IMR-90 (cell line): ENCODE results near the gene KRTAP13-3. TPM values are rescaled to one million over a fixed set of nuclear protein-coding genes. Genes with fewer than 3 reads are reported as not detected.

Experiments used
- ATAC-seq: fragments of 200-7000 bp; cut with Tn5 transposase; 2 replicates; pipeline ENCODE4 v1.9.1; 2020; ENCODE audit warnings: low read depth, mild to moderate bottlenecking, moderate library complexity
- BruUV-seq: library from RNA; stranded (reverse); fragments of 400-500 nt; replicated peaks from 2 replicates; lab custom pipeline; 2021; lab: Mats Ljungman, UMichigan
- CTCF ChIA-PET: fragments of 300-600 bp; formaldehyde crosslinking; extraction: SDS; loops from one replicate; lab custom pipeline; 2021; ENCODE audit warnings: antibody characterized with exemption; lab: Yijun Ruan, JAX
- POLR2A ChIA-PET: fragments of 300-600 bp; sonication (Branson Sonifier 250); formaldehyde crosslinking; loops from one replicate; lab custom pipeline; 2022; ENCODE audit warnings: antibody characterized with exemption; ENCODE audit not compliant: unreplicated experiment; lab: Charles Lee
- DNase-seq: peaks from one replicate; pipeline ENCODE4 v3.0.0; 2013
- H2AFZ ChIP-seq: replicated peaks from 2 replicates; pipeline ENCODE3; 2013; ENCODE audit warnings: low read length, mild to moderate bottlenecking; ENCODE audit not compliant: poor library complexity
- H2AK5ac ChIP-seq: 2 replicates; pipeline ENCODE4 v1.6.1; 2013; ENCODE audit warnings: low read depth, low read length, inconsistent platforms
- H2AK9ac ChIP-seq: replicated peaks from 2 replicates; pipeline ENCODE3; 2013; ENCODE audit warnings: mild to moderate bottlenecking, low read depth, low read length, moderate library complexity; ENCODE audit not compliant: poor library complexity
- H2BK120ac ChIP-seq: 2 replicates; pipeline ENCODE4 v1.6.1; 2013; ENCODE audit warnings: low read depth, low read length, inconsistent platforms
- H2BK15ac ChIP-seq: 3 replicates; pipeline ENCODE4 v1.6.1; 2013; ENCODE audit warnings: low read depth, low read length, inconsistent platforms
- H2BK20ac ChIP-seq: 2 replicates; pipeline ENCODE4 v1.6.1; 2013; ENCODE audit warnings: low read depth, mild to moderate bottlenecking, inconsistent platforms, low read length, moderate library complexity
- H2BK5ac ChIP-seq: 2 replicates; pipeline ENCODE4 v1.6.1; 2013; ENCODE audit warnings: mild to moderate bottlenecking, low read depth, low read length, inconsistent platforms; ENCODE audit not compliant: poor library complexity, severe bottlenecking
- H3K14ac ChIP-seq: replicated peaks from 2 replicates; pipeline ENCODE4 v1.6.1; 2013; ENCODE audit warnings: low read depth, low read length, inconsistent platforms
- H3K18ac ChIP-seq: 2 replicates; pipeline ENCODE4 v1.6.1; 2013; ENCODE audit warnings: low read depth, low read length, control low read depth
- H3K23ac ChIP-seq: 2 replicates; pipeline ENCODE4 v1.6.1; 2013; ENCODE audit warnings: low read depth, low read length, inconsistent platforms
- H3K27ac ChIP-seq: 2 replicates; pipeline ENCODE4 v1.5.1; 2013; ENCODE audit warnings: mild to moderate bottlenecking, control low read depth, low read length; ENCODE audit not compliant: insufficient read depth
- H3K27me3 ChIP-seq: 2 replicates; pipeline ENCODE4 v1.6.1; 2013; ENCODE audit warnings: low read length; ENCODE audit not compliant: control insufficient read depth, insufficient read depth
- H3K36me3 ChIP-seq: 2 replicates; pipeline ENCODE4 v1.6.1; 2013; ENCODE audit warnings: low read length, mixed read lengths; ENCODE audit not compliant: control insufficient read depth, insufficient read depth
- H3K4ac ChIP-seq: 2 replicates; pipeline ENCODE4 v1.6.1; 2013; ENCODE audit warnings: low read depth, low read length, inconsistent platforms
- H3K4me1 ChIP-seq: 2 replicates; pipeline ENCODE4 v1.6.1; 2013; ENCODE audit warnings: low read length, mixed read lengths; ENCODE audit not compliant: control insufficient read depth, insufficient read depth
- H3K4me2 ChIP-seq: 2 replicates; pipeline ENCODE4 v1.6.1; 2013; ENCODE audit warnings: low read depth, mild to moderate bottlenecking, control low read depth, low read length, moderate library complexity
- H3K4me3 ChIP-seq: 2 replicates; pipeline ENCODE4 v1.5.1; 2013; ENCODE audit warnings: low read depth, mild to moderate bottlenecking, control low read depth, low read length, moderate library complexity; ENCODE audit not compliant: insufficient read depth
- H3K56ac ChIP-seq: 2 replicates; pipeline ENCODE4 v1.6.1; 2013; ENCODE audit warnings: low read length, inconsistent platforms; ENCODE audit not compliant: insufficient read depth; ENCODE audit errors: extremely low read depth
- H3K79me1 ChIP-seq, 2 experiments: 2 replicates each; pipeline ENCODE4 v1.6.1; 2013; ENCODE audit warnings: low read length in 2 of 2, inconsistent platforms in 1 of 2, low read depth in 1 of 2
- H3K9ac ChIP-seq: 2 replicates; pipeline ENCODE4 v1.6.1; 2013; ENCODE audit warnings: low read depth, low read length, control low read depth
- H3K9me1 ChIP-seq: 2 replicates; pipeline ENCODE4 v1.6.1; 2013; ENCODE audit warnings: low read length, inconsistent platforms; ENCODE audit not compliant: insufficient read depth
- H3K9me3 ChIP-seq: 2 replicates; pipeline ENCODE4 v1.6.1; 2013; ENCODE audit warnings: low read length; ENCODE audit not compliant: control insufficient read depth, insufficient read depth
- H4K20me1 ChIP-seq: 2 replicates; pipeline ENCODE4 v1.6.1; 2013; ENCODE audit warnings: low read length, inconsistent platforms; ENCODE audit not compliant: insufficient read depth
- H4K5ac ChIP-seq: 2 replicates; pipeline ENCODE4 v1.6.1; 2013; ENCODE audit warnings: mild to moderate bottlenecking, low read depth, low read length, control low read depth
- H4K8ac ChIP-seq, 2 experiments: 2 replicates each; pipeline ENCODE4 v1.6.1; 2013; ENCODE audit warnings: low read depth in 2 of 2, low read length in 2 of 2, control low read depth in 1 of 2, inconsistent platforms in 1 of 2
- H4K91ac ChIP-seq: 2 replicates; pipeline ENCODE4 v1.6.1; 2013; ENCODE audit warnings: low read depth, low read length, inconsistent platforms; ENCODE audit not compliant: insufficient read depth
- CEBPB ChIP-seq: IDR thresholded peaks from 2 replicates; pipeline ENCODE4 v1.6.1; 2012; ENCODE audit warnings: low read depth, low read length, improper control_type of control experiment
- CHD1 ChIP-seq: IDR thresholded peaks from 2 replicates; pipeline ENCODE4 v1.6.1; 2012; ENCODE audit warnings: low read depth, low read length, improper control_type of control experiment
- CTCF ChIP-seq: conservative IDR thresholded peaks from 2 replicates; pipeline ENCODE4 v1.5.1; 2012; ENCODE audit warnings: mild to moderate bottlenecking, low read depth, low read length, improper control_type of control experiment
- ELK1 ChIP-seq: fragments of 150-350 bp; IDR thresholded peaks from 2 replicates; pipeline ENCODE4 v1.6.1; 2016; ENCODE audit warnings: low read depth, mild to moderate bottlenecking, low read length, moderate library complexity, borderline replicate concordance
- FOS ChIP-seq: fragments of 150-350 bp; IDR thresholded peaks from 2 replicates; pipeline ENCODE4 v1.6.1; 2016; ENCODE audit warnings: low read depth, low read length
- MAFK ChIP-seq: IDR thresholded peaks from 2 replicates; pipeline ENCODE4 v1.6.1; 2012; ENCODE audit warnings: low read depth, low read length, improper control_type of control experiment
- MAZ ChIP-seq: IDR thresholded peaks from 2 replicates; pipeline ENCODE4 v1.6.1; 2012; ENCODE audit warnings: low read depth, mild to moderate bottlenecking, low read length, improper control_type of control experiment, moderate library complexity, borderline replicate concordance
- MXI1 ChIP-seq: IDR thresholded peaks from 2 replicates; pipeline ENCODE4 v1.6.1; 2012; ENCODE audit warnings: low read depth, mild to moderate bottlenecking, low read length, moderate library complexity, borderline replicate concordance
- NFE2L2 ChIP-seq: fragments of 150-350 bp; IDR thresholded peaks from 2 replicates; pipeline ENCODE4 v1.6.1; 2016; ENCODE audit warnings: low read depth, mild to moderate bottlenecking, low read length
- POLR2A ChIP-seq: IDR thresholded peaks from 2 replicates; pipeline ENCODE4 v1.6.1; 2012; ENCODE audit warnings: mild to moderate bottlenecking, low read depth, low read length
- RAD21 ChIP-seq: IDR thresholded peaks from 2 replicates; pipeline ENCODE4 v1.6.1; 2012; ENCODE audit warnings: low read length, improper control_type of control experiment
- RCOR1 ChIP-seq: IDR thresholded peaks from 2 replicates; pipeline ENCODE4 v1.6.1; 2012; ENCODE audit warnings: mild to moderate bottlenecking, low read length, improper control_type of control experiment; ENCODE audit not compliant: insufficient replicate concordance
- RFX5 ChIP-seq: IDR thresholded peaks from 2 replicates; pipeline ENCODE4 v1.8.0; 2012; ENCODE audit warnings: low read depth, mild to moderate bottlenecking, low read length, moderate library complexity
- SMC3 ChIP-seq: fragments of 150-350 bp; IDR thresholded peaks from 2 replicates; pipeline ENCODE4 v1.6.1; 2016; ENCODE audit warnings: low read depth, mild to moderate bottlenecking, antibody characterized with exemption, low read length, moderate library complexity
- WGBS, 2 experiments: methylation state at CpG; one replicate each; pipeline versions ENCODE4 v1.1.5 to v1.1.7; 2013; ENCODE audit warnings: missing lambda C conversion rate in 2 of 2; ENCODE audit not compliant: insufficient read length in 1 of 2; ENCODE audit errors: extremely low coverage in 2 of 2; 5-methylcytosine and 5-hydroxymethylcytosine counted together
- dilution Hi-C: fragments of 300-500 bp; cut with HindIII; formaldehyde crosslinking; loops from one replicate; pipeline ENCODE4 v1.14.3; 2018; ENCODE audit warnings: low sequenced_read_pairs; ENCODE audit not compliant: unreplicated experiment
- in situ Hi-C: fragments of 300-500 bp; cut with MboI; formaldehyde crosslinking; loops from 3 replicates; pipeline ENCODE4 v1.14.3; 2019; ENCODE audit warnings: low sequenced_read_pairs, inconsistent platforms, mixed read lengths
- intact Hi-C: fragments of 100-400 bp; cut with micrococcal nuclease; formaldehyde crosslinking; loops from 2 replicates; pipeline ENCODE4 v1.10.0; 2022
- polyA plus RNA-seq, 3 experiments: library from polyadenylated mRNA; depleted of rRNA; stranded (reverse); fragments of >200 nt; gene quantifications; 2 replicates each; pipeline ENCODE4 v1.2.3, GENCODE V29; 2012; ENCODE audit warnings: low replicate concordance in 1 of 3
- total RNA-seq: library from RNA; depleted of rRNA; stranded (reverse); fragments of >200 nt; gene quantifications from 2 replicates; pipeline ENCODE4 v1.2.3, GENCODE V29; 2012
- TF ChIP-seq, protein P1 (sequence below): fragments of 150-350 bp; IDR thresholded peaks from 2 replicates; pipeline ENCODE4 v1.6.1; 2017; ENCODE audit warnings: mild to moderate bottlenecking, antibody characterized with exemption, low read length, low read depth

Gene KRTAP13-3
- total and polyA plus RNA-seq, 2 of the 4 experiments (the other 2 are of a cell fraction), result not detected

DNA sequence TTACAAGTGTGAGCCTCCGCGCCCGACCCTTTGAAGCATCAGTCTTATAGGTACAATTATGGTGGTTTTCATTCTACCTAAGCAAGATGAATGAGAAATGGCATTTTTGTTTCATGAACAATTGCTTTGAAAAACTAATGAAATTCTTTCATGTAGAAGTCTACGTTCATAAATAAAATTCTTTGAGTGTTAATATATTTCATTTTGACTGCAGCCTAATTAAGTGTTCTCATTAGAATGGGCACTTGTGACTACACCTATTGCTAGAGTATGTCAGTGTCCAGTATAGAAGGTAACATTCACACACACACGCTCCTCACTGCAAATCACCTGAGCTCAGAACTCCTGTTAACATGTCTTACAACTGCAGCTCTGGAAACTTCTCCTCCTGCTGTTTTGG lies 14.2 kb upstream of the KRTAP13-3 start, which contains the start of gene KRTAP15-1:
TSS of gene KRTAP15-1 (plus strand) at position 301 of the 400 bp plus-strand sequence. CDS start at position 354, 53 bp downstream.
- Histone ChIP-seq H3K4ac (no peak within 1 kb of the TSS), H3K18ac (no peak within 1 kb of the TSS), H4K20me1 (no peaks in the 10 kb centered on the region), H3K27ac (no peak within 1 kb of the TSS), H3K79me1 (no peaks in the 10 kb centered on the region), H2AFZ (no peak within 1 kb of the TSS), H4K8ac (no peak within 1 kb of the TSS), H2BK15ac (no peak within 1 kb of the TSS), H3K56ac (no peak within 1 kb of the TSS), H2BK120ac (no peak within 1 kb of the TSS), H3K9ac (no peak within 1 kb of the TSS), H3K4me3 (no peak within 1 kb of the TSS), H3K9me1 (no peaks in the 10 kb centered on the region), H2AK9ac (no peak within 1 kb of the TSS), H3K27me3 (no peaks in the 10 kb centered on the region), H4K91ac (no peak within 1 kb of the TSS), H3K4me2 (no peak within 1 kb of the TSS), H2BK20ac (no peak within 1 kb of the TSS), H2AK5ac (no peak within 1 kb of the TSS), H3K23ac (no peak within 1 kb of the TSS), H3K14ac (no peak within 1 kb of the TSS), H4K5ac (no peak within 1 kb of the TSS), H3K9me3 (peaks cover 9% of the 10 kb centered on the region; the same call in 1 of the 2 replicates), H2BK5ac (no peak within 1 kb of the TSS), H3K4me1 (no peaks in the 10 kb centered on the region), H3K36me3 (no peaks in the 10 kb centered on the region)
- no peak for DNase-seq
- no CpG with 5 or more reads among the region's 5 CpGs for WGBS, 2 experiments
- intact Hi-C loops, result no loop called here
- ChIA-PET POLR2A (no interaction called here), CTCF (no interaction called here)
- no peak for TF ChIP-seq CTCF
- no peak for TF ChIP-seq RAD21
- TF ChIP-seq CEBPB, result no peak
- TF ChIP-seq, protein P1, sequence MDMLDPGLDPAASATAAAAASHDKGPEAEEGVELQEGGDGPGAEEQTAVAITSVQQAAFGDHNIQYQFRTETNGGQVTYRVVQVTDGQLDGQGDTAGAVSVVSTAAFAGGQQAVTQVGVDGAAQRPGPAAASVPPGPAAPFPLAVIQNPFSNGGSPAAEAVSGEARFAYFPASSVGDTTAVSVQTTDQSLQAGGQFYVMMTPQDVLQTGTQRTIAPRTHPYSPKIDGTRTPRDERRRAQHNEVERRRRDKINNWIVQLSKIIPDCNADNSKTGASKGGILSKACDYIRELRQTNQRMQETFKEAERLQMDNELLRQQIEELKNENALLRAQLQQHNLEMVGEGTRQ, result no peak
- no peak for TF ChIP-seq SMC3
- no peak for TF ChIP-seq FOS
- no peak for TF ChIP-seq RCOR1
- TF ChIP-seq MAFK, result no peak
- no peak for TF ChIP-seq CHD1
- no peak for TF ChIP-seq ELK1
- TF ChIP-seq NFE2L2, result no peak
- no peak for TF ChIP-seq MXI1
- TF ChIP-seq MAZ, result no peak
- TF ChIP-seq POLR2A, result no peak
- no peak for TF ChIP-seq RFX5
- no peak for ATAC-seq
- no TSS peak for BruUV-seq
- in situ Hi-C loops, result no loop called here
- dilution Hi-C loops, result no loop called here
